K562 (cell line): Measurements from ENCODE around the gene HOXB5. TPM values are rescaled to one million over a fixed set of nuclear protein-coding genes. Genes with fewer than 3 reads are reported as not detected.

Source experiments
- CBFA2T2 ChIP-seq: fragments of 450-650 bp; conservative IDR thresholded peaks from 2 replicates; pipeline ENCODE4 v1.6.1; 2017; ENCODE audit warnings: mild to moderate bottlenecking
- DPF2 ChIP-seq: fragments of 450-650 bp; IDR thresholded peaks from 2 replicates; pipeline ENCODE4 v1.6.1; 2016
- ETV1 ChIP-seq: fragments of 450-650 bp; conservative IDR thresholded peaks from 2 replicates; pipeline ENCODE4 v1.6.1; 2016; ENCODE audit warnings: missing genetic modification characterization, control low read depth, low read depth, missing compliant biosample characterization
- FOXM1 ChIP-seq, 2 experiments: fragments of 450-650 bp in 1 of 2; sonication (generic) in 1 of 2; formaldehyde crosslinking in 1 of 2; IDR thresholded peaks; 2 replicates each; pipeline versions ENCODE4 v1.6.1 to v1.9.0; 2017 to 2022; ENCODE audit warnings: low read depth in 2 of 2, mild to moderate bottlenecking in 2 of 2, missing genetic modification reagents in 1 of 2, moderate library complexity in 1 of 2
- HBP1 ChIP-seq: fragments of 450-650 bp; formaldehyde crosslinking; IDR thresholded peaks from 2 replicates; pipeline ENCODE4 v1.4.0; 2022; ENCODE audit warnings: missing genetic modification characterization
- MAFK ChIP-seq: IDR thresholded peaks from 2 replicates; pipeline ENCODE4 v1.6.1; 2011; ENCODE audit warnings: low read length, improper control_type of control experiment
- MCM2 ChIP-seq: fragments of 450-650 bp; IDR thresholded peaks from 2 replicates; pipeline ENCODE4 v1.6.1; 2017; ENCODE audit warnings: low read depth, mild to moderate bottlenecking
- MXI1 ChIP-seq: IDR thresholded peaks from 2 replicates; pipeline ENCODE4 v1.6.1; 2011; ENCODE audit warnings: low read depth, mild to moderate bottlenecking, improper control_type of control experiment, low read length
- PCBP1 ChIP-seq: fragments of 200-400 bp; formaldehyde crosslinking; IDR thresholded peaks from 2 replicates; pipeline ENCODE4 v1.6.1; 2018; ENCODE audit warnings: mild to moderate bottlenecking, low read depth, low read length; ENCODE audit not compliant: poor library complexity, severe bottlenecking
- POLR3A ChIP-seq: IDR thresholded peaks from 2 replicates; pipeline ENCODE4 v1.6.1; 2011; ENCODE audit warnings: borderline replicate concordance, mild to moderate bottlenecking, moderate library complexity; ENCODE audit not compliant: insufficient read length, insufficient read depth; ENCODE audit errors: extremely low read depth
- SMARCC2 ChIP-seq: fragments of 450-650 bp; IDR thresholded peaks from 2 replicates; pipeline ENCODE4 v1.6.1; 2017; ENCODE audit warnings: antibody characterized with exemption, moderate library complexity, mild to moderate bottlenecking, low read depth
- TCF15 ChIP-seq: fragments of 250-450 bp; sonication (Bioruptor Pico); IDR thresholded peaks from 2 replicates; pipeline ENCODE4 v1.8.0; 2022; ENCODE audit warnings: moderate library complexity, mild to moderate bottlenecking, inconsistent platforms
- TFAM ChIP-seq: fragments of 250-450 bp; sonication (Bioruptor Pico); conservative IDR thresholded peaks from 2 replicates; pipeline ENCODE4 v1.5.0; 2021; ENCODE audit warnings: mild to moderate bottlenecking, moderate library complexity
- YBX1 ChIP-seq: fragments of 450-650 bp; IDR thresholded peaks from 2 replicates; pipeline ENCODE4 v1.7.1; 2016; ENCODE audit warnings: mild to moderate bottlenecking
- ZBTB12 ChIP-seq: fragments of 250-450 bp; sonication (Bioruptor Pico); IDR thresholded peaks from 2 replicates; pipeline ENCODE4 v1.4.0; 2020
- ZBTB34 ChIP-seq: fragments of 250-450 bp; sonication (Bioruptor Pico); IDR thresholded peaks from 2 replicates; pipeline ENCODE4 v1.8.0; 2021; ENCODE audit warnings: mild to moderate bottlenecking, moderate library complexity
- ZFPM2 ChIP-seq: fragments of 250-450 bp; sonication (Bioruptor Pico); IDR thresholded peaks from 2 replicates; pipeline ENCODE4 v1.5.1; 2022; ENCODE audit warnings: mild to moderate bottlenecking
- ZNF740 ChIP-seq, 3 experiments: fragments of 200-800 bp in 1 of 3; sonication (Bioruptor generic) in 1 of 3; sonication (generic) in 1 of 3; formaldehyde crosslinking in 1 of 3; IDR thresholded peaks; 2 replicates each; pipeline versions ENCODE4 v1.6.1 to v1.8.0; 2016 to 2022; ENCODE audit warnings: mild to moderate bottlenecking in 2 of 3, missing compliant biosample characterization in 2 of 3, missing genetic modification characterization in 2 of 3, missing genetic modification reagents in 1 of 3
- polyA plus RNA-seq, 8 experiments: library from polyadenylated mRNA; depleted of rRNA in 4 of 8; stranded (reverse) in 5 of 8; unstranded in 3 of 8; fragments of >200 nt; fragmentation: Nextera tagmentation in 2 of 8; fragmentation: Illumina TruSeq in 1 of 8; extraction: Ambion mirVana in 2 of 8; extraction: Trizol in 1 of 8; gene quantifications; 2 replicates each; pipeline versions ENCODE4 v1.2.1 to v1.2.3, GENCODE V29; 2011 to 2014; ENCODE audit warnings: inconsistent platforms in 1 of 8, missing spikeins in 1 of 8
- total RNA-seq, 7 experiments: library from RNA; depleted of rRNA in 6 of 7; stranded (reverse); fragments of >200 nt in 6 of 7; fragmentation: Illumina TruSeq in 2 of 7; extraction: Trizol in 2 of 7; gene quantifications; 2 replicates each; pipeline versions ENCODE4 v1.2.1 to v1.2.3, GENCODE V29; 2011 to 2021; ENCODE audit warnings: low replicate concordance in 1 of 7

HOXB5 gene
- total and polyA plus RNA-seq, 9 of the 15 experiments (the other 6 are each of a cell fraction or from before 2014, with no cell fraction given): 0.24 to 2.7 (median 0.65) TPM

GRCh38 chr17:48605409-48605919 lies 11.9 kb upstream of the HOXB5 start (continued):
- TF ChIP-seq HBP1 (CRISPR knock-in tag) (no peak), CBFA2T2 (no peak), DPF2 (0 out of 2 replicates have a peak, but pooled peaks have one; percentile 16), MXI1 (no peak), ZNF740 (CRISPR knock-in tag; IDR thresholded peaks at IDR 0.05) (0 out of 2 replicates have a peak, but pooled peaks have one; percentile 7), ZNF740 (tag; IDR thresholded peaks at IDR 0.05) (no peak), MAFK (no peak), PCBP1 (no peak), ZBTB34 (CRISPR knock-in tag) (no peak), ZBTB12 (CRISPR knock-in tag) (no peak), FOXM1 (IDR thresholded peaks at IDR 0.05; ENCODE audit: low read depth) (no peak; the same call in 1 of the 2 replicates), FOXM1 (CRISPR knock-in tag; IDR thresholded peaks at IDR 0.05; ENCODE audit: low read depth) (no peak), ZFPM2 (CRISPR knock-in tag) (no peak), YBX1 (no peak), TCF15 (CRISPR knock-in tag) (no peak), SMARCC2 (no peak), ETV1 (tag) (peak; percentile 89), POLR3A (no peak), TFAM (CRISPR knock-in tag) (no peak), MCM2 (no peak)
